ENCODE measurements around the gene NRL.

Gene NRL

GRCh38 chr14:24133735-24134134, 19.0 kb upstream of the NRL start:
- peaks cover 17% of the 10 kb centered on the region for H3K36me3 ChIP-seq (ENCODE audit: insufficient read depth, low read length)
- no peak overlapping the region for H3K9ac ChIP-seq (ENCODE audit: low read length)
- no peaks in the 10 kb centered on the region for H3F3A ChIP-seq (ENCODE audit: insufficient read depth, low read length)
- H2AFZ ChIP-seq (ENCODE audit: low read length) = no peak overlapping the region
- H3K27ac ChIP-seq (ENCODE audit: low read depth, low read length, poor library complexity, severe bottlenecking) = no peak overlapping the region
- H3K9me2 ChIP-seq (ENCODE audit: low read depth, low read length) = no peaks in the 10 kb centered on the region
- H3K79me2 ChIP-seq (ENCODE audit: insufficient read depth, low read length) = no peaks in the 10 kb centered on the region
- no peak overlapping the region for H3K4me2 ChIP-seq (ENCODE audit: low read length)
- TF ChIP-seq EZH2 (IDR thresholded peaks at IDR 0.05; ENCODE audit: borderline replicate concordance, low read length) (no peak), CTCF (IDR thresholded peaks at IDR 0.05; ENCODE audit: low read length) (no peak)
- peaks cover 29% of the 10 kb centered on the region for H3K4me1 ChIP-seq (ENCODE audit: insufficient read depth, low read length, severe bottlenecking)
- H3K9me3 ChIP-seq (ENCODE audit: low read length) = no peaks in the 10 kb centered on the region
- H3K4me3 ChIP-seq (ENCODE audit: low read depth, low read length, poor library complexity, severe bottlenecking) = no peak overlapping the region
- H3K27me3 ChIP-seq (ENCODE audit: insufficient read depth, low read length) = no peaks in the 10 kb centered on the region
- no peaks in the 10 kb centered on the region for H4K20me1 ChIP-seq (ENCODE audit: insufficient read depth, low read length)

GRCh38 chr14:24132976-24133375, 18.2 kb upstream of the NRL start:
- Histone ChIP-seq H3F3A (ENCODE audit: insufficient read depth, low read length) (no peaks in the 10 kb centered on the region), H3K9me2 (ENCODE audit: low read depth, low read length) (no peaks in the 10 kb centered on the region), H3K9ac (ENCODE audit: low read length) (no peak overlapping the region), H3K4me3 (ENCODE audit: low read depth, low read length, poor library complexity, severe bottlenecking) (no peak overlapping the region), H3K79me2 (ENCODE audit: insufficient read depth, low read length) (no peaks in the 10 kb centered on the region), H3K4me1 (ENCODE audit: insufficient read depth, low read length, severe bottlenecking) (peaks cover 29% of the 10 kb centered on the region), H4K20me1 (ENCODE audit: insufficient read depth, low read length) (no peaks in the 10 kb centered on the region), H3K4me2 (ENCODE audit: low read length) (no peak overlapping the region), H3K36me3 (ENCODE audit: insufficient read depth, low read length) (peaks cover 9% of the 10 kb centered on the region), H3K27ac (ENCODE audit: low read depth, low read length, poor library complexity, severe bottlenecking) (no peak overlapping the region), H3K27me3 (ENCODE audit: insufficient read depth, low read length) (no peaks in the 10 kb centered on the region), H3K9me3 (ENCODE audit: low read length) (no peaks in the 10 kb centered on the region), H2AFZ (ENCODE audit: low read length) (no peak overlapping the region)
- TF ChIP-seq EZH2 (IDR thresholded peaks at IDR 0.05; ENCODE audit: borderline replicate concordance, low read length) (no peak), CTCF (IDR thresholded peaks at IDR 0.05; ENCODE audit: low read length) (no peak)

- peaks cover 25% of the 10 kb centered on the region for H3K4me1 ChIP-seq (ENCODE audit: insufficient read depth, low read length, severe bottlenecking)
- H3K4me3 ChIP-seq (ENCODE audit: low read depth, low read length, poor library complexity, severe bottlenecking) = no peak overlapping the region
- H3F3A ChIP-seq (ENCODE audit: insufficient read depth, low read length) = no peaks in the 10 kb centered on the region
- no peak overlapping the region for H3K27ac ChIP-seq (ENCODE audit: low read depth, low read length, poor library complexity, severe bottlenecking)
- H2AFZ ChIP-seq (ENCODE audit: low read length) = no peak overlapping the region
- no peaks in the 10 kb centered on the region for H3K9me2 ChIP-seq (ENCODE audit: low read depth, low read length)
- no peaks in the 10 kb centered on the region for H3K27me3 ChIP-seq (ENCODE audit: insufficient read depth, low read length)
- peak overlapping the region; percentile 20; the same call in 1 of the 2 replicates for H3K4me2 ChIP-seq (ENCODE audit: low read length)
- H3K79me2 ChIP-seq (ENCODE audit: insufficient read depth, low read length) = no peaks in the 10 kb centered on the region
- peaks cover 1% of the 10 kb centered on the region; the same call in 1 of the 2 replicates for H3K36me3 ChIP-seq (ENCODE audit: insufficient read depth, low read length)
- H3K9me3 ChIP-seq (ENCODE audit: low read length) = no peaks in the 10 kb centered on the region
- H4K20me1 ChIP-seq (ENCODE audit: insufficient read depth, low read length) = no peaks in the 10 kb centered on the region
- no peak overlapping the region; the same call in 1 of the 2 replicates for H3K9ac ChIP-seq (ENCODE audit: low read length)
- TF ChIP-seq CTCF (IDR thresholded peaks at IDR 0.05; ENCODE audit: low read length) (no peak), EZH2 (IDR thresholded peaks at IDR 0.05; ENCODE audit: borderline replicate concordance, low read length) (no peak)
Measured at GRCh38 chr14:24132061-24132685, 17.4 kb upstream of the NRL start.
